ENCODE measurements around the gene WTIP.
"Not testable (repeated sequence)": the region's sequence is repeated elsewhere in the genome, so short reads cannot be mapped to it uniquely, and the experiment has no call there.

WTIP gene

GRCh38 chr19:34478496-34478895 is 3.1 kb upstream of the WTIP start:
- WGBS (ENCODE audit: insufficient coverage, insufficient read length): no CpG with 5 or more reads among the region's 4 CpGs
- H3K4me3 ChIP-seq (ENCODE audit: low read length); H3K27ac ChIP-seq (ENCODE audit: low read length); H3K4me1 ChIP-seq (ENCODE audit: control insufficient read depth, insufficient read depth, low read length); H3K27me3 ChIP-seq (ENCODE audit: control insufficient read depth, insufficient read depth, low read length); DNase-seq (ENCODE audit: low read depth, low spot score); H3K9me3 ChIP-seq (ENCODE audit: control insufficient read depth, insufficient read depth, low read length); H3K36me3 ChIP-seq (ENCODE audit: control insufficient read depth, insufficient read depth, low read length): not testable (repeated sequence)

- Histone ChIP-seq H3K27me3 (ENCODE audit: control insufficient read depth, insufficient read depth, low read length) (no peaks in the 10 kb centered on the region; the same call in 1 of the 2 replicates), H3K4me3 (ENCODE audit: low read length) (no peak overlapping the region), H3K9me3 (ENCODE audit: control insufficient read depth, insufficient read depth, low read length) (no peaks in the 10 kb centered on the region)
Measured at GRCh38 chr19:34479396-34479795, 2.2 kb upstream of the WTIP start.

GRCh38 chr19:34480491-34480890 is 1.1 kb upstream of the WTIP start:
- no peaks in the 10 kb centered on the region for H3K9me3 ChIP-seq (ENCODE audit: control insufficient read depth, insufficient read depth, low read length)
- no CpG with 5 or more reads among the region's 19 CpGs for WGBS (ENCODE audit: insufficient coverage, insufficient read length)
- H3K27ac ChIP-seq (ENCODE audit: low read length): no peak overlapping the region
- DNase-seq (ENCODE audit: low read depth, low spot score): no peak
- no peaks in the 10 kb centered on the region for H3K36me3 ChIP-seq (ENCODE audit: control insufficient read depth, insufficient read depth, low read length)
- H3K27me3 ChIP-seq (ENCODE audit: control insufficient read depth, insufficient read depth, low read length): no peaks in the 10 kb centered on the region; the same call in 1 of the 2 replicates
- H3K4me1 ChIP-seq (ENCODE audit: control insufficient read depth, insufficient read depth, low read length): peaks cover 8% of the 10 kb centered on the region
- no peak overlapping the region; the same call in 1 of the 2 replicates for H3K4me3 ChIP-seq (ENCODE audit: low read length)

More at GRCh38 chr19:34479396-34479795, 2.2 kb upstream of the WTIP start:
- Histone ChIP-seq H3K27ac (ENCODE audit: low read length) (no peak overlapping the region), H3K36me3 (ENCODE audit: control insufficient read depth, insufficient read depth, low read length) (no peaks in the 10 kb centered on the region), H3K4me1 (ENCODE audit: control insufficient read depth, insufficient read depth, low read length) (peaks cover 8% of the 10 kb centered on the region)
- no CpG with 5 or more reads among the region's 7 CpGs for WGBS (ENCODE audit: insufficient coverage, insufficient read length)
- DNase-seq (ENCODE audit: low read depth, low spot score): no peak

DNA sequence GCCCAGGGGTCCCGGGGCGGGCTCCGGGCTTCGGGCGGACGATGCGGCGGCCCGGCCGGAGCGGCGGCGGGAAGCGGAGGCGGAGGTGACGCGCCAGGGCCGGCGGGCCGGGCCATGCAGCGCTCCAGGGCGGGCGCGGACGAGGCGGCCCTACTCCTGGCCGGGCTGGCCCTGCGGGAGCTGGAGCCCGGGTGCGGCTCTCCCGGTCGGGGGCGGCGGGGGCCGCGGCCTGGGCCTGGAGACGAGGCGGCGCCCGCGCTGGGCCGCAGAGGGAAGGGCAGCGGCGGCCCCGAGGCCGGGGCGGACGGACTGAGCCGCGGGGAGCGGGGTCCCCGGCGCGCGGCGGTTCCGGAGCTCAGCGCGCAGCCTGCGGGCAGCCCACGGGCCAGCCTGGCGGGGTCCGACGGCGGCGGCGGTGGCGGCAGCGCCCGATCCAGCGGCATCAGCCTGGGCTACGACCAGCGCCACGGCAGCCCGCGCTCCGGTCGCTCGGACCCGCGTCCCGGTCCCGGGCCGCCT is 362 bp downstream of the WTIP start:
- Histone ChIP-seq H3K27ac (ENCODE audit: low read length) (no peak overlapping the region), H3K4me1 (ENCODE audit: control insufficient read depth, insufficient read depth, low read length) (peaks cover 8% of the 10 kb centered on the region), H3K36me3 (ENCODE audit: control insufficient read depth, insufficient read depth, low read length) (no peaks in the 10 kb centered on the region), H3K4me3 (ENCODE audit: low read length) (peak overlapping the region; percentile 68), H3K9me3 (ENCODE audit: control insufficient read depth, insufficient read depth, low read length) (no peaks in the 10 kb centered on the region), H3K27me3 (ENCODE audit: control insufficient read depth, insufficient read depth, low read length) (no peaks in the 10 kb centered on the region; the same call in 1 of the 2 replicates)
- no CpG with 5 or more reads among the region's 84 CpGs for WGBS (ENCODE audit: insufficient coverage, insufficient read length)
- DNase-seq (ENCODE audit: low read depth, low spot score): no peak

GRCh38 chr19:34482380-34483250 is 1.1 kb downstream of the WTIP start:
- peak overlapping the region; percentile 68 for H3K4me3 ChIP-seq (ENCODE audit: low read length)
- DNase-seq (ENCODE audit: low read depth, low spot score): no peak
- no peaks in the 10 kb centered on the region for H3K9me3 ChIP-seq (ENCODE audit: control insufficient read depth, insufficient read depth, low read length)
- H3K4me1 ChIP-seq (ENCODE audit: control insufficient read depth, insufficient read depth, low read length): peaks cover 8% of the 10 kb centered on the region
- no CpG with 5 or more reads among the region's 72 CpGs for WGBS (ENCODE audit: insufficient coverage, insufficient read length)
- no peak overlapping the region for H3K27ac ChIP-seq (ENCODE audit: low read length)
- H3K36me3 ChIP-seq (ENCODE audit: control insufficient read depth, insufficient read depth, low read length): no peaks in the 10 kb centered on the region
- no peaks in the 10 kb centered on the region; the same call in 1 of the 2 replicates for H3K27me3 ChIP-seq (ENCODE audit: control insufficient read depth, insufficient read depth, low read length)

DNA sequence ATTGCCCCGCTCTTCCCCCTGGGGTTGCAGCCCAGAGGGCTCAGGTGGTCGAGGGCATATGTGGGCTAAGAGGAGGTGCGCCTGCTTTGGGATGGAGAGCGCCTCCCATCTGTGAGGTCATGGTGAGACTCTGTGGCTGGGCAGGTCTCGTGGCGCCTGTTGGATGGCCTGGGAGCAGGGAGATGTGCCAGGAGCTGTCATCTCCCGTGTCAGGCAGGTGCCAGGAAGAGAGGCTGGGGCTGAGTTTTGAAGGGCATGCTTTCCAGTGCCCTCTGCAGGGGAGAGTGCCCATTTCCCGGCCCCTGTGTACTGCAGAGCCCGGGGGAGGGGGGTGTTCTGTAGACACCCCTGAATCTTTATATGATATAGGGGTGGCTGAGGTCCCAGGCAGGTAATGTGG is 2.8 kb downstream of the WTIP start:
- Histone ChIP-seq H3K36me3 (ENCODE audit: control insufficient read depth, insufficient read depth, low read length) (no peaks in the 10 kb centered on the region), H3K9me3 (ENCODE audit: control insufficient read depth, insufficient read depth, low read length) (no peaks in the 10 kb centered on the region), H3K4me1 (ENCODE audit: control insufficient read depth, insufficient read depth, low read length) (peaks cover 8% of the 10 kb centered on the region), H3K27ac (ENCODE audit: low read length) (no peak overlapping the region), H3K27me3 (ENCODE audit: control insufficient read depth, insufficient read depth, low read length) (no peaks in the 10 kb centered on the region; the same call in 1 of the 2 replicates), H3K4me3 (ENCODE audit: low read length) (no peak overlapping the region)
- no peak for DNase-seq (ENCODE audit: low read depth, low spot score)
- WGBS (ENCODE audit: insufficient coverage, insufficient read length): no CpG with 5 or more reads among the region's 9 CpGs

DNA sequence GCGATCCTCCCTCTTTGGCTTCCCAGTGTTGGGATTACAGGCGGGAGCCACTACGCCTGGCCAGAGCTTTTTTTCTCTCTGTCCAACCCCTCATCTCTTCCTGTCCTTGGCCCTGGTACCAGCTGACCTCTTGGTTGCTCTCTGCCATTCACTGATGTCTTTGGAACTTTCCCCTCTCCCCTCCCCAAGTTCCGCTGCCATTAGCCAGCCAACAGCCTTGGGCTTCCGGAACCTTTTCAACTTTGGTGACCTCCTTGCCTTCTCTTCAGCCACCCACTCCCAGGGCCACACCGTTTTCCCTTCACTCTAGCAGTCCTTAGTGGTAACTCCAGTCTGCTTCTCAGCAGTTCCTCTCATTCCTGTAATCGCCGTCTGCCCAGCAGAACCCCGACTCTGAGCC is 4.3 kb downstream of the WTIP start:
- Histone ChIP-seq H3K27ac (ENCODE audit: low read length) (no peak overlapping the region), H3K4me1 (ENCODE audit: control insufficient read depth, insufficient read depth, low read length) (peaks cover 4% of the 10 kb centered on the region), H3K9me3 (ENCODE audit: control insufficient read depth, insufficient read depth, low read length) (no peaks in the 10 kb centered on the region), H3K4me3 (ENCODE audit: low read length) (no peak overlapping the region), H3K36me3 (ENCODE audit: control insufficient read depth, insufficient read depth, low read length) (no peaks in the 10 kb centered on the region), H3K27me3 (ENCODE audit: control insufficient read depth, insufficient read depth, low read length) (no peaks in the 10 kb centered on the region; the same call in 1 of the 2 replicates)
- no CpG with 5 or more reads among the region's 9 CpGs for WGBS (ENCODE audit: insufficient coverage, insufficient read length)
- no peak for DNase-seq (ENCODE audit: low read depth, low spot score)

DNA sequence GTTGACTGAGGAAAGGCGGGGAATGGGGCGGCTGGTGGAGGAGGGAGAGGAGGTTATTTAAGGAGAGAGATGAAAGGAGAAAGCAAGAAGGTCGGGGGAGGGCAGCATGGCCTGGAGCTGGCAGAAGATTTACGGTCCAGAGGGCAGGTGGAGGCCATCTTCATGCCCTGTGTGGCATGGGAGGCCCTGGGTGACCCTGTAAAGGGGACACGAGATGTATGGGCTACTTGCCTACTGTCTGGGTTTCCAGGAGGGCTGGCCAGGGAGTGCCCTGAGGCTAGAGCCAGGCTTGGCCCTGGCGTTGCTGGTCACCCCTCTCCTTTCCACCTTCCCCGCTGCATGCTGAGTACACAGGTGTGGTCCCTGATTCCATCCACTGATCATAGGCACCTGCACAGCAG is 6.1 kb downstream of the WTIP start:
- no peaks in the 10 kb centered on the region for H3K36me3 ChIP-seq (ENCODE audit: control insufficient read depth, insufficient read depth, low read length)
- H3K4me1 ChIP-seq (ENCODE audit: control insufficient read depth, insufficient read depth, low read length): peaks cover 4% of the 10 kb centered on the region
- no peaks in the 10 kb centered on the region; the same call in 1 of the 2 replicates for H3K27me3 ChIP-seq (ENCODE audit: control insufficient read depth, insufficient read depth, low read length)
- no peak overlapping the region for H3K4me3 ChIP-seq (ENCODE audit: low read length)
- WGBS (ENCODE audit: insufficient coverage, insufficient read length): no CpG with 5 or more reads among the region's 7 CpGs
- no peaks in the 10 kb centered on the region for H3K9me3 ChIP-seq (ENCODE audit: control insufficient read depth, insufficient read depth, low read length)
- H3K27ac ChIP-seq (ENCODE audit: low read length): no peak overlapping the region
- DNase-seq (ENCODE audit: low read depth, low spot score): no peak

GRCh38 chr19:34489175-34489574 is 7.6 kb downstream of the WTIP start:
- no peak for DNase-seq (ENCODE audit: low read depth, low spot score)
- WGBS (ENCODE audit: insufficient coverage, insufficient read length): no CpG with 5 or more reads among the region's 7 CpGs
- H3K27me3 ChIP-seq (ENCODE audit: control insufficient read depth, insufficient read depth, low read length): no peaks in the 10 kb centered on the region

DNA sequence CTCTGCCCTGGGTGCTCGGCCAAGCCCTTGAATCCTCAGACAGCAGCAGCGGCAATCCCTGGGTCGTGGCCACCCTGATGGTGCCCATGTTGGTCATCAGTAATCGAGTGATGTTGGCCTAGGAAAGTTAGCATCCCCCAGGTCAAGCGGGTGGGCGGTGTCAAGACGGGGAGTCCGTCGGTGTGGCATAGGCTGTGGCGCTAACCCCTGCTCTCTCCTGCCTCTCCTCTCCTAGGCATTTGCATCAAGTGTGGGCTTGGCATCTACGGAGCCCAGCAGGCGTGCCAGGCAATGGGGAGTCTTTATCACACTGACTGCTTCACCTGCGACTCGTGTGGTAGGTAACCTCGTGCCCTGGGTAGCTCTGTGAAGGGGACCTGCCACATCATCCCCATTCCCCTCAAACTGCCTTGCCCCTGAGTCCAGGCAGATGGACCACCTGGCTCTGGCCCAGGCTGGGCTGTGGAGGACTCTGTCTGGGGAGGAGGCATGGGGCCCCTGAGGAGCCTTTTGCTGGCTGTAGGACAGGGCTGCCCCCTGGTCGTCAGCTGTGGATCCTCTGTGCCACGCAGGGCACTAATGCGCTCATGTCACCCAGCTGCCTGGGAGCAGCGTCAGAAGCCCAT is 8.7 kb downstream of the WTIP start:
- Histone ChIP-seq H3K27ac (ENCODE audit: low read length) (no peak overlapping the region), H3K9me3 (ENCODE audit: control insufficient read depth, insufficient read depth, low read length) (no peaks in the 10 kb centered on the region), H3K27me3 (ENCODE audit: control insufficient read depth, insufficient read depth, low read length) (no peaks in the 10 kb centered on the region), H3K4me1 (ENCODE audit: control insufficient read depth, insufficient read depth, low read length) (no peaks in the 10 kb centered on the region), H3K36me3 (ENCODE audit: control insufficient read depth, insufficient read depth, low read length) (peaks cover 14% of the 10 kb centered on the region), H3K4me3 (ENCODE audit: low read length) (no peak overlapping the region)
- no peak for DNase-seq (ENCODE audit: low read depth, low spot score)
- WGBS (ENCODE audit: insufficient coverage, insufficient read length): no CpG with 5 or more reads among the region's 19 CpGs

More at GRCh38 chr19:34489175-34489574, 7.6 kb downstream of the WTIP start:
- H3K9me3 ChIP-seq (ENCODE audit: control insufficient read depth, insufficient read depth, low read length): no peaks in the 10 kb centered on the region
- H3K4me3 ChIP-seq (ENCODE audit: low read length): no peak overlapping the region
- no peak overlapping the region for H3K27ac ChIP-seq (ENCODE audit: low read length)
- peaks cover 10% of the 10 kb centered on the region for H3K36me3 ChIP-seq (ENCODE audit: control insufficient read depth, insufficient read depth, low read length)
- H3K4me1 ChIP-seq (ENCODE audit: control insufficient read depth, insufficient read depth, low read length): no peaks in the 10 kb centered on the region

All from iPS DF 6.9 (cell line).